Measurements from ENCODE around the gene PAM.

PAM gene

GRCh38 chr5:102891175-102891574, 136.1 kb downstream of the PAM start:
- TF ChIP-seq ZNF565 (CRISPR knock-in tag; conservative IDR thresholded peaks at IDR 0.05; ENCODE audit: low read depth) (no peak), TCF4 (CRISPR knock-in tag; IDR thresholded peaks at IDR 0.05; ENCODE audit: borderline replicate concordance) (no peak), CSDC2 (CRISPR knock-in tag; IDR thresholded peaks at IDR 0.05) (no peak), ISL1 (CRISPR knock-in tag; IDR thresholded peaks at IDR 0.05) (no peak), OSR1 (CRISPR knock-in tag; IDR thresholded peaks at IDR 0.05) (no peak), CREB5 (CRISPR knock-in tag; IDR thresholded peaks at IDR 0.05; ENCODE audit: low read depth) (no peak), TSHZ2 (CRISPR knock-in tag; IDR thresholded peaks at IDR 0.05) (no peak), RARB (CRISPR knock-in tag; IDR thresholded peaks at IDR 0.05) (no peak), TOX (CRISPR knock-in tag; IDR thresholded peaks at IDR 0.05; ENCODE audit: borderline replicate concordance) (no peak), ZC3H10 (CRISPR knock-in tag; IDR thresholded peaks at IDR 0.05) (no peak), ZNF8 (CRISPR knock-in tag; IDR thresholded peaks at IDR 0.05) (no peak), ZFP30 (CRISPR knock-in tag; IDR thresholded peaks at IDR 0.05) (no peak), SNAI2 (CRISPR knock-in tag; IDR thresholded peaks at IDR 0.05) (no peak), PPARA (CRISPR knock-in tag; IDR thresholded peaks at IDR 0.05; ENCODE audit: borderline replicate concordance) (no peak)
- TF ChIP-seq, protein P1, sequence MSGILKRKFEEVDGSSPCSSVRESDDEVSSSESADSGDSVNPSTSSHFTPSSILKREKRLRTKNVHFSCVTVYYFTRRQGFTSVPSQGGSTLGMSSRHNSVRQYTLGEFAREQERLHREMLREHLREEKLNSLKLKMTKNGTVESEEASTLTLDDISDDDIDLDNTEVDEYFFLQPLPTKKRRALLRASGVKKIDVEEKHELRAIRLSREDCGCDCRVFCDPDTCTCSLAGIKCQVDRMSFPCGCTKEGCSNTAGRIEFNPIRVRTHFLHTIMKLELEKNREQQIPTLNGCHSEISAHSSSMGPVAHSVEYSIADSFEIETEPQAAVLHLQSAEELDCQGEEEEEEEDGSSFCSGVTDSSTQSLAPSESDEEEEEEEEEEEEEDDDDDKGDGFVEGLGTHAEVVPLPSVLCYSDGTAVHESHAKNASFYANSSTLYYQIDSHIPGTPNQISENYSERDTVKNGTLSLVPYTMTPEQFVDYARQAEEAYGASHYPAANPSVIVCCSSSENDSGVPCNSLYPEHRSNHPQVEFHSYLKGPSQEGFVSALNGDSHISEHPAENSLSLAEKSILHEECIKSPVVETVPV (CRISPR knock-in tag; IDR thresholded peaks at IDR 0.05), result no peak
- no peak for ATAC-seq

- TF ChIP-seq ZNF565 (CRISPR knock-in tag; conservative IDR thresholded peaks at IDR 0.05; ENCODE audit: low read depth) (no peak), CSDC2 (CRISPR knock-in tag; IDR thresholded peaks at IDR 0.05) (no peak), ZNF70 (CRISPR knock-in tag; IDR thresholded peaks at IDR 0.05) (no peak)
- TF ChIP-seq, protein P2, sequence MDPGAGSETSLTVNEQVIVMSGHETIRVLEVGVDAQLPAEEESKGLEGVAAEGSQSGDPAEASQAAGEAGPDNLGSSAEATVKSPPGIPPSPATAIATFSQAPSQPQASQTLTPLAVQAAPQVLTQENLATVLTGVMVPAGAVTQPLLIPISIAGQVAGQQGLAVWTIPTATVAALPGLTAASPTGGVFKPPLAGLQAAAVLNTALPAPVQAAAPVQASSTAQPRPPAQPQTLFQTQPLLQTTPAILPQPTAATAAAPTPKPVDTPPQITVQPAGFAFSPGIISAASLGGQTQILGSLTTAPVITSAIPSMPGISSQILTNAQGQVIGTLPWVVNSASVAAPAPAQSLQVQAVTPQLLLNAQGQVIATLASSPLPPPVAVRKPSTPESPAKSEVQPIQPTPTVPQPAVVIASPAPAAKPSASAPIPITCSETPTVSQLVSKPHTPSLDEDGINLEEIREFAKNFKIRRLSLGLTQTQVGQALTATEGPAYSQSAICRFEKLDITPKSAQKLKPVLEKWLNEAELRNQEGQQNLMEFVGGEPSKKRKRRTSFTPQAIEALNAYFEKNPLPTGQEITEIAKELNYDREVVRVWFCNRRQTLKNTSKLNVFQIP (CRISPR knock-in tag; IDR thresholded peaks at IDR 0.05; ENCODE audit: borderline replicate concordance, low read depth), result no peak
- ATAC-seq, result no peak
Measured at GRCh38 chr5:102893942-102894341, 138.8 kb downstream of the PAM start.

DNA sequence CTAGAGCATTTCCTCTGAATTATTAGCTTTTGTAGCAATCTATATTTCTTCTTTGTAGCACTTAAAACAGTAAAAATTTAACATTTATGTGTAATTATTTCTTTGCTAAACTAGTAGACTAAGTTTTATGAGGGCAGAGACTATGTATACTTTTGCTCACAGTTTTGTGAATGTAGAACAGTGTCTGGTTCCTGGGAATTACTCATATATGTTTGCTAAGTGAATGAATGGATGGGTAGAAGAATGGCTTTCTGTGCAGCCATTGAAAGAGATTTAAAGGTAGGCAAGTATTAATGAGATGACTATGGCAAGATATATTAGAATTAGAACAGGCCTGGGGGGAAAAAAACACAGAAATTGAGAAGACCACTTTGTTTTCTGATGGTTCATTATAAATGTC, 140.1 kb downstream of the PAM start:
- no peak for ATAC-seq
- TF ChIP-seq ZNF565 (CRISPR knock-in tag; conservative IDR thresholded peaks at IDR 0.05; ENCODE audit: low read depth) (no peak), GLIS3 (CRISPR knock-in tag; IDR thresholded peaks at IDR 0.05) (no peak), ISL1 (CRISPR knock-in tag; IDR thresholded peaks at IDR 0.05) (no peak), ZFP30 (CRISPR knock-in tag; IDR thresholded peaks at IDR 0.05) (no peak), ZNF70 (CRISPR knock-in tag; IDR thresholded peaks at IDR 0.05) (no peak), TOX (CRISPR knock-in tag; IDR thresholded peaks at IDR 0.05; ENCODE audit: borderline replicate concordance) (no peak), CREB5 (CRISPR knock-in tag; IDR thresholded peaks at IDR 0.05; ENCODE audit: low read depth) (no peak), BACH2 (CRISPR knock-in tag; IDR thresholded peaks at IDR 0.05; ENCODE audit: borderline replicate concordance) (no peak), OSR1 (CRISPR knock-in tag; IDR thresholded peaks at IDR 0.05) (no peak), CSDC2 (CRISPR knock-in tag; IDR thresholded peaks at IDR 0.05) (no peak), PPARA (CRISPR knock-in tag; IDR thresholded peaks at IDR 0.05; ENCODE audit: borderline replicate concordance) (no peak), RARB (CRISPR knock-in tag; IDR thresholded peaks at IDR 0.05) (no peak), TSHZ2 (CRISPR knock-in tag; IDR thresholded peaks at IDR 0.05) (no peak)
- TF ChIP-seq, protein P1 (CRISPR knock-in tag; IDR thresholded peaks at IDR 0.05), result no peak
- TF ChIP-seq, protein P2 (CRISPR knock-in tag; IDR thresholded peaks at IDR 0.05; ENCODE audit: borderline replicate concordance, low read depth), result no peak

Measured in SK-N-SH treated with all-trans-retinoic acid at 6 μM for 48 hours (cell line).